GM19193 (cell line): ENCODE data around the gene ZNF620.

Experiments used
- POLR2A ChIP-seq: IDR thresholded peaks from 4 replicates; pipeline ENCODE4 v1.6.1; 2011; ENCODE audit not compliant: insufficient read depth, insufficient read length; ENCODE audit errors: extremely low read depth

Gene ZNF620

GRCh38 chr3:40494698-40495097 is 11.1 kb upstream of the ZNF620 start:
- no peak for TF ChIP-seq POLR2A

GRCh38 chr3:40497288-40497687 is 8.6 kb upstream of the ZNF620 start:
- no peak for TF ChIP-seq POLR2A

GRCh38 chr3:40499952-40500351 is 5.9 kb upstream of the ZNF620 start:
- no peak for TF ChIP-seq POLR2A

- TF ChIP-seq POLR2A: no peak
These were observed 3.8 kb upstream of the ZNF620 start for GRCh38 chr3:40502034-40502433.

GRCh38 chr3:40504636-40505430 is 1.0 kb upstream of the ZNF620 start:
- TF ChIP-seq POLR2A: no peak

- no peak for TF ChIP-seq POLR2A
These were observed 5.3 kb downstream of the ZNF620 start for GRCh38 chr3:40511031-40511718.

GRCh38 chr3:40516201-40516600 is 10.4 kb downstream of the ZNF620 start:
- TF ChIP-seq POLR2A: no peak

GRCh38 chr3:40518067-40518466 is 12.2 kb downstream of the ZNF620 start:
- TF ChIP-seq POLR2A: no peak

- TF ChIP-seq POLR2A: no peak
These were observed 13.0 kb downstream of the ZNF620 start for GRCh38 chr3:40518848-40519247.

GRCh38 chr3:40521254-40521653 is 15.4 kb downstream of the ZNF620 start:
- no peak for TF ChIP-seq POLR2A

GRCh38 chr3:40523781-40524180 is 17.9 kb downstream of the ZNF620 start:
- no peak for TF ChIP-seq POLR2A

GRCh38 chr3:40524222-40524567 is 18.4 kb downstream of the ZNF620 start:
- TF ChIP-seq POLR2A: no peak

- TF ChIP-seq POLR2A: peak; percentile 96
These were observed 18.9 kb downstream of the ZNF620 start, which contains the start of gene ZNF621 for GRCh38 chr3:40524568-40525285. Gene ZNF621, plus strand, starts transcription at chr3:40524960. Its CDS starts 881 bp downstream, at chr3:40525841.

- TF ChIP-seq POLR2A: no peak
These were observed 22.6 kb downstream of the ZNF620 start for GRCh38 chr3:40528426-40528825.

GRCh38 chr3:40532252-40532651 is 26.4 kb downstream of the ZNF620 start:
- no peak for TF ChIP-seq POLR2A
